Stomach (tissue), 9 donors: ENCODE measurements around the gene TXNL1. TPM values are rescaled to one million over a fixed set of nuclear protein-coding genes. Genes with fewer than 3 reads are reported as not detected.

ENCODE experiments used
- DNase-seq, 2 donors: peaks; one replicate each; pipeline versions ENCODE4 v3.0.0 to v3.0.0-alpha.2; 2013 to 2019
- H3K27ac ChIP-seq, 5 donors: fragments of 200-600 bp in 4 of 5; sonication (generic) in 4 of 5; one replicate each; pipeline ENCODE4 v1.5.1; 2013 to 2019; ENCODE audit warnings: mild to moderate bottlenecking in 1 of 5, moderate library complexity in 1 of 5
- H3K27me3 ChIP-seq, 3 donors: fragments of 200-600 bp; sonication (generic); one replicate each; pipeline ENCODE4 v1.5.1; 2017 to 2019; ENCODE audit warnings: mixed run types in 1 of 3
- H3K36me3 ChIP-seq, 4 donors: fragments of 200-600 bp; sonication (generic); 1 replicate in 3 of 4; 2 replicates in 1 of 4; pipeline ENCODE4 v1.5.1; 2016 to 2019
- H3K4me1 ChIP-seq, 4 donors: fragments of 200-600 bp; sonication (generic); one replicate each; pipeline ENCODE4 v1.5.1; 2016 to 2019
- H3K4me3 ChIP-seq, 4 donors: fragments of 200-600 bp; sonication (generic) in 3 of 4; one replicate each; pipeline ENCODE4 v1.5.1; 2016 to 2019; ENCODE audit warnings: mild to moderate bottlenecking in 1 of 4
- H3K9me3 ChIP-seq, 4 donors: fragments of 200-600 bp; sonication (generic); one replicate each; pipeline ENCODE4 v1.5.1; 2016 to 2019
- CTCF ChIP-seq, 7 experiments: fragments of 450-650 bp in 4 of 7; fragments of 200-600 bp in 3 of 7; sonication (generic) in 3 of 7; IDR thresholded peaks; one replicate each; pipeline ENCODE4 v1.5.1; 2016 to 2019; ENCODE audit warnings: antibody characterized with exemption in 7 of 7, control low read depth in 2 of 7, mild to moderate bottlenecking in 1 of 7
- EP300 ChIP-seq: sonication (generic); formaldehyde crosslinking; IDR thresholded peaks from one replicate; pipeline ENCODE4 v1.6.1; 2017; ENCODE audit warnings: antibody characterized with exemption
- POLR2A ChIP-seq, 4 donors: fragments of 450-650 bp; IDR thresholded peaks; one replicate each; pipeline ENCODE4 v1.6.1; 2016; ENCODE audit warnings: antibody characterized with exemption in 4 of 4, control low read depth in 2 of 4, mild to moderate bottlenecking in 1 of 4, moderate library complexity in 1 of 4
- POLR2AphosphoS5 ChIP-seq, 3 donors: sonication (generic); formaldehyde crosslinking; IDR thresholded peaks; one replicate each; pipeline ENCODE4 v1.6.1; 2016; ENCODE audit warnings: antibody characterized with exemption in 3 of 3
- WGBS, 5 donors: extraction: QIAGEN DNeasy Blood & Tissue Kit in 3 of 5; methylation state at CpG; one replicate each; pipeline versions ENCODE4 v1.1.5 to v1.1.7; 2013 to 2018; 5-methylcytosine and 5-hydroxymethylcytosine counted together
- intact Hi-C: fragments of 100-400 bp; cut with DNase I; formaldehyde crosslinking; loops from one replicate; pipeline ENCODE4 v1.15.1; 2023; ENCODE audit warnings: low total_unique reads
- polyA plus RNA-seq, 3 donors: library from polyadenylated mRNA; stranded (reverse); fragments of 200-250 nt; gene quantifications; one replicate each; pipeline ENCODE4 v1.2.3, GENCODE V29; 2013
- total RNA-seq, 5 donors: library from RNA; depleted of rRNA; stranded (reverse); fragments of >200 nt; gene quantifications; one replicate each; pipeline versions ENCODE4 v1.1.0 to v1.2.3, GENCODE V29; 2014 to 2016
- donor health status: healthy with polysubstance abuse.
- donor health status: Bipolar disorder and iron deficiency.
- donor health status: healthy.

The TXNL1 gene
- total and polyA plus RNA-seq, 8 donors: 2.6 to 87.1 (median 41.4) TPM

GRCh38 chr18:56635007-56635406, 3.4 kb downstream of the TXNL1 start:
- Histone ChIP-seq H3K4me1 (peaks cover 24 to 78% (median 44%) of the 10 kb centered on the region in 4 donors), H3K36me3 (peaks cover 0 to 8% (median 6%) of the 10 kb centered on the region in 4 donors), H3K27ac (no peak overlapping the region), H3K27me3 (no peaks in the 10 kb centered on the region), H3K9me3 (no peaks in the 10 kb centered on the region), H3K4me3 (no peak overlapping the region)
- no peak for DNase-seq
- intact Hi-C loops: no loop called here
- 88 to 96% (median 93%) methylated on average over 5 of the region's 5 CpGs for WGBS, 5 donors
- TF ChIP-seq EP300: no peak
- no peak for TF ChIP-seq POLR2A (IDR thresholded peaks at IDR 0.05)
- TF ChIP-seq POLR2AphosphoS5 (IDR thresholded peaks at IDR 0.05): no peak
- TF ChIP-seq CTCF (IDR thresholded peaks at IDR 0.05): no peak

GRCh38 chr18:56632070-56633022, 6.0 kb downstream of the TXNL1 start:
- Histone ChIP-seq H3K27me3 (no peaks in the 10 kb centered on the region), H3K9me3 (no peaks in the 10 kb centered on the region), H3K4me1 (peaks cover 18 to 98% (median 59%) of the 10 kb centered on the region in 4 donors), H3K36me3 (peaks cover 0 to 8% (median 6%) of the 10 kb centered on the region in 4 donors), H3K4me3 (no peak overlapping the region), H3K27ac (peak overlapping the region in 2 of 5 donors; percentile 14 to 22)
- intact Hi-C loops: no loop called here
- no peak for DNase-seq
- TF ChIP-seq EP300 (no peak), CTCF (IDR thresholded peaks at IDR 0.05) (no peak), POLR2AphosphoS5 (IDR thresholded peaks at IDR 0.05) (no peak)
- WGBS, 5 donors: 33 to 53% (median 48%) methylated on average over 7 of the region's 7 CpGs

GRCh38 chr18:56627991-56628390, 10.4 kb downstream of the TXNL1 start:
- no peak overlapping the region for H3K4me3 ChIP-seq
- intact Hi-C loops: no loop called here
- no peaks in the 10 kb centered on the region for H3K27me3 ChIP-seq
- H3K27ac ChIP-seq: no peak overlapping the region
- WGBS, 5 donors: 77 to 81% (median 78%) methylated on average over 2 of the region's 2 CpGs
- no peaks in the 10 kb centered on the region for H3K9me3 ChIP-seq
- peaks cover 0 to 26% (median 18%) of the 10 kb centered on the region in 4 donors for H3K36me3 ChIP-seq
- TF ChIP-seq CTCF (IDR thresholded peaks at IDR 0.05): no peak
- no peak for TF ChIP-seq POLR2A (IDR thresholded peaks at IDR 0.05)
- TF ChIP-seq EP300: no peak
- no peak for TF ChIP-seq POLR2AphosphoS5 (IDR thresholded peaks at IDR 0.05)
- H3K4me1 ChIP-seq: peaks cover 8 to 80% (median 46%) of the 10 kb centered on the region in 4 donors
- no peak for DNase-seq

- TF ChIP-seq CTCF (IDR thresholded peaks at IDR 0.05): no peak
- intact Hi-C loops: no loop called here
- H3K27me3 ChIP-seq: no peaks in the 10 kb centered on the region
- peaks cover 0 to 17% (median 6%) of the 10 kb centered on the region in 4 donors for H3K4me1 ChIP-seq
- DNase-seq: peak in 1 of 2 donors; percentile 26
- no peak overlapping the region for H3K4me3 ChIP-seq
- no peaks in the 10 kb centered on the region for H3K9me3 ChIP-seq
- H3K27ac ChIP-seq: peak overlapping the region in 2 of 5 donors; percentile 23 to 65
- WGBS, 5 donors: 30 to 61% (median 45%) methylated on average over 7 of the region's 7 CpGs
- H3K36me3 ChIP-seq: peaks cover 38 to 88% (median 83%) of the 10 kb centered on the region in 4 donors
Observed at GRCh38 chr18:56615738-56616520, 22.5 kb downstream of the TXNL1 start.
